Endothelial cell of umbilical vein (primary cell): Measurements from ENCODE around the gene SFR1.

Experiments
- CTCF ChIP-seq, 2 donors: IDR thresholded peaks; 1 replicate in 1 of 2; 2 replicates in 1 of 2; pipeline ENCODE4 v1.5.1; 2011; ENCODE audit warnings: low read length in 2 of 2, mild to moderate bottlenecking in 2 of 2, moderate library complexity in 2 of 2, control low read depth in 1 of 2, inconsistent platforms in 1 of 2, low read depth in 1 of 2; ENCODE audit not compliant: insufficient read depth in 1 of 2; ENCODE audit errors: extremely low read depth in 1 of 2
- EZH2 ChIP-seq: IDR thresholded peaks from 2 replicates; pipeline ENCODE4 v1.6.1; 2012; ENCODE audit warnings: borderline replicate concordance, low read depth, mild to moderate bottlenecking, moderate library complexity, low read length, inconsistent platforms; ENCODE audit not compliant: severe bottlenecking
- POLR2A ChIP-seq: IDR thresholded peaks from 2 replicates; pipeline ENCODE4 v1.6.1; 2012; ENCODE audit warnings: low read depth, mild to moderate bottlenecking, control low read depth, low read length
- POLR2AphosphoS5 ChIP-seq: IDR thresholded peaks from 2 replicates; pipeline ENCODE4 v1.6.1; 2012; ENCODE audit warnings: low read depth, mild to moderate bottlenecking, control low read depth, low read length, moderate library complexity; ENCODE audit not compliant: insufficient read depth

- peak; percentile 21 to 32 for TF ChIP-seq CTCF (IDR thresholded peaks at IDR 0.05; ENCODE audit: extremely low read depth in 1 of 2, insufficient read depth in 1 of 2, low read depth in 1 of 2, low read length in 2 of 2)
- no peak for TF ChIP-seq POLR2A
- no peak for TF ChIP-seq EZH2
- TF ChIP-seq POLR2AphosphoS5: no peak
Observed at GRCh38 chr10:104127411-104127810, 5.4 kb downstream of the SFR1 start.
